DND-41 (cell line): ENCODE data around the gene CHD9.

ENCODE experiments used
- ATAC-seq: fragments of 200-7000 bp; cut with Tn5 transposase; 3 replicates; pipeline ENCODE4 v1.9.1; 2021; ENCODE audit warnings: low read depth; ENCODE audit not compliant: insufficient read depth
- DNase-seq: peaks from one replicate; pipeline ENCODE4 v3.0.0-alpha.2; 2020
- H2AFZ ChIP-seq: 2 replicates; pipeline ENCODE4 v1.6.0; 2012; ENCODE audit warnings: low read depth, low read length
- H3K27ac ChIP-seq: 2 replicates; pipeline ENCODE4 v1.5.1; 2012; ENCODE audit warnings: low read length, inconsistent platforms
- H3K27me3 ChIP-seq: fragments of 200-600 bp; sonication (generic); 2 replicates; pipeline ENCODE4 v1.6.0; 2012; ENCODE audit warnings: low read length, mild to moderate bottlenecking, inconsistent platforms; ENCODE audit not compliant: insufficient read depth, poor library complexity
- H3K36me3 ChIP-seq: 2 replicates; pipeline ENCODE4 v1.5.1; 2012; ENCODE audit warnings: low read length, inconsistent platforms; ENCODE audit not compliant: insufficient read depth
- H3K4me1 ChIP-seq: 2 replicates; pipeline ENCODE4 v1.5.1; 2012; ENCODE audit warnings: mild to moderate bottlenecking, low read length; ENCODE audit not compliant: insufficient read depth
- H3K4me2 ChIP-seq: 2 replicates; pipeline ENCODE4 v1.6.0; 2012; ENCODE audit warnings: mild to moderate bottlenecking, moderate library complexity, low read length, inconsistent platforms; ENCODE audit not compliant: insufficient read depth
- H3K4me3 ChIP-seq, 2 experiments: fragments of 200-600 bp in 1 of 2; shearing (Covaris generic) in 1 of 2; 2 replicates each; pipeline ENCODE4 v1.5.1; 2012 to 2016; ENCODE audit warnings: inconsistent platforms in 2 of 2, low read length in 2 of 2, mild to moderate bottlenecking in 2 of 2, low read depth in 1 of 2, moderate library complexity in 1 of 2
- H3K79me2 ChIP-seq: 2 replicates; pipeline ENCODE4 v1.6.0; 2012; ENCODE audit warnings: low read length, inconsistent platforms; ENCODE audit not compliant: insufficient read depth
- H3K9ac ChIP-seq: 2 replicates; pipeline ENCODE4 v1.6.0; 2012; ENCODE audit warnings: low read depth, mild to moderate bottlenecking, inconsistent platforms, low read length, moderate library complexity
- H3K9me3 ChIP-seq: 2 replicates; pipeline ENCODE4 v1.5.1; 2012; ENCODE audit warnings: low read length, moderate library complexity, mild to moderate bottlenecking, inconsistent platforms; ENCODE audit not compliant: insufficient read depth, severe bottlenecking
- H4K20me1 ChIP-seq: 2 replicates; pipeline ENCODE4 v1.6.0; 2012; ENCODE audit warnings: low read length; ENCODE audit not compliant: insufficient read depth
- CTCF ChIP-seq: IDR thresholded peaks from 2 replicates; pipeline ENCODE4 v1.5.1; 2012; ENCODE audit warnings: borderline replicate concordance, low read length, moderate library complexity, mild to moderate bottlenecking; ENCODE audit not compliant: poor library complexity, severe bottlenecking; ENCODE audit errors: extremely low read depth
- EZH2 ChIP-seq: IDR thresholded peaks from 3 replicates; pipeline ENCODE4 v1.6.1; 2012; ENCODE audit warnings: borderline replicate concordance, low read depth, mild to moderate bottlenecking, moderate library complexity, low read length, inconsistent platforms; ENCODE audit not compliant: severe bottlenecking

The CHD9 gene

GRCh38 chr16:53159781-53160436, 105.1 kb downstream of the CHD9 start:
- no peak for TF ChIP-seq EZH2
- peak; percentile 81 for TF ChIP-seq CTCF
- no peak overlapping the region for H3K4me3 ChIP-seq
- no peaks in the 10 kb centered on the region for H3K27me3 ChIP-seq
- H3K4me1 ChIP-seq, result no peaks in the 10 kb centered on the region
- H3K4me2 ChIP-seq, result no peak overlapping the region
- peak; percentile 95 for ATAC-seq
- DNase-seq, result peak; percentile 37
- peaks cover 11% of the 10 kb centered on the region for H3K79me2 ChIP-seq
- no peak overlapping the region for H3K27ac ChIP-seq
- no peaks in the 10 kb centered on the region for H3K9me3 ChIP-seq
- no peak overlapping the region for H3K9ac ChIP-seq
- no peak overlapping the region for H2AFZ ChIP-seq
- H4K20me1 ChIP-seq, result no peaks in the 10 kb centered on the region
- H3K36me3 ChIP-seq, result peaks cover 27% of the 10 kb centered on the region

DNA sequence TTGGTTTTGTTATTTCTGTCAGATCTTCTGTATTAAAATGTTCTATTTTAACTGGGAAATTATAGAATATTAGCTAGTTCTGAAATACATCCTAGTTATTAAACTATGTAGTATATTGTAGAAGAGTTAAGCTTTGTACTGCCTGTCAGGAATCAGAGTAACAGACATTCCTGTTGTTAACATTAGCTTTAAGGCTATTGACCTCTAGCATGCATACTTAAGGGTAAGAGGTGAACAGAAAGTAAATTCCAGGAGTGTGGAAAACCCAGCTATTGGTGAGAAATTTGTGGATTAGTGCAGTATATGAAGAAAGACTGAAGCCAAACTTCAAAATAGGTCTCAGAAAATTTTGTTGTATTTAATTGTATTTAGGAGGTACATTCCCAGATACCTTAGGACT, 111.3 kb downstream of the CHD9 start:
- Histone ChIP-seq H3K9ac (no peak overlapping the region), H3K79me2 (peaks cover 24% of the 10 kb centered on the region), H3K4me2 (no peak overlapping the region), H3K36me3 (no peaks in the 10 kb centered on the region; the same call in 1 of the 2 replicates), H3K27ac (no peak overlapping the region), H3K4me1 (no peaks in the 10 kb centered on the region), H4K20me1 (no peaks in the 10 kb centered on the region), H3K9me3 (no peaks in the 10 kb centered on the region), H2AFZ (no peak overlapping the region), H3K4me3 (no peak overlapping the region), H3K27me3 (no peaks in the 10 kb centered on the region)
- TF ChIP-seq EZH2, result no peak
- no peak for TF ChIP-seq CTCF
- DNase-seq (no peak), ATAC-seq (no peak)

GRCh38 chr16:53168744-53169143, 114.0 kb downstream of the CHD9 start:
- Histone ChIP-seq H2AFZ (no peak overlapping the region), H4K20me1 (no peaks in the 10 kb centered on the region), H3K36me3 (no peaks in the 10 kb centered on the region; the same call in 1 of the 2 replicates), H3K4me3 (no peak overlapping the region), H3K9me3 (no peaks in the 10 kb centered on the region), H3K27ac (no peak overlapping the region), H3K4me1 (no peaks in the 10 kb centered on the region), H3K4me2 (no peak overlapping the region), H3K9ac (no peak overlapping the region), H3K27me3 (no peaks in the 10 kb centered on the region), H3K79me2 (peaks cover 28% of the 10 kb centered on the region)
- ATAC-seq (no peak), DNase-seq (no peak)
- no peak for TF ChIP-seq EZH2
- TF ChIP-seq CTCF, result no peak

DNA sequence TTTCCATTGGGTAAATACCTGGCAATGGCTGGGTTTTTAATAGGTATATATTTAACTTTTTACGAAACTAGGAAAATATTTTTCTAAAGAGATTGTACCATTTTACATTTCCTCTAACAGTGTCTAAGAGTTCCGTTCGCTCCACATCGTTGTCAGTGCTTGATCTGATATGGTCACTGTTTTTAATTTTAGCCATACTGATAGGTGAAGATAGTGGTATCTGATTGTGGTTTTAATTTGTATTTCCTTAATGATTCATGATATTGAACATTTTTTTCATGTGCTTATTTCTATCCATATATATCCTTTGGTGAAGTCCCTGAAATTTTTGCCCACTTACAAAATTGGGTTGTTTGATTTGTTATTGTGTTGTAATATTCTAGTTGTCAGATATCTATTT, 117.7 kb downstream of the CHD9 start:
- Histone ChIP-seq H3K27ac (no peak overlapping the region), H3K4me1 (no peaks in the 10 kb centered on the region), H3K4me3 (no peak overlapping the region), H3K36me3 (peaks cover 4% of the 10 kb centered on the region; the same call in 1 of the 2 replicates), H3K9ac (no peak overlapping the region), H3K79me2 (peaks cover 37% of the 10 kb centered on the region), H3K4me2 (no peak overlapping the region), H3K27me3 (no peaks in the 10 kb centered on the region), H2AFZ (no peak overlapping the region), H3K9me3 (no peaks in the 10 kb centered on the region), H4K20me1 (peaks cover 3% of the 10 kb centered on the region; the same call in 1 of the 2 replicates)
- ATAC-seq (no peak), DNase-seq (no peak)
- TF ChIP-seq EZH2 (no peak), CTCF (no peak)
